WTC11 (cell line): Measurements from ENCODE around the gene TCF12. TPM values are rescaled to one million over a fixed set of nuclear protein-coding genes. Genes with fewer than 3 reads are reported as not detected.

Source experiments
- ATAC-seq: fragments of 200-7000 bp; cut with Tn5 transposase; 2 replicates; pipeline ENCODE4 v1.10.0; 2021; ENCODE audit warnings: mild to moderate bottlenecking, moderate library complexity
- CTCF ChIA-PET: fragments of 300-600 bp; sonication (Branson Sonifier 250); formaldehyde crosslinking; loops from one replicate; lab custom pipeline; 2021; ENCODE audit warnings: antibody characterized with exemption; lab: Charles Lee
- POLR2A ChIA-PET: fragments of 350-600 bp; sonication (Branson Sonifier 250); formaldehyde crosslinking; loops from one replicate; lab custom pipeline; 2021; ENCODE audit warnings: antibody characterized with exemption; lab: Charles Lee
- DNase-seq: peaks from one replicate; pipeline ENCODE4 v3.0.0; 2021; ENCODE audit warnings: low spot score
- H3K27ac Mint-ChIP-seq: 2 replicates; pipeline ENCODE4 v1.8.0; 2021; ENCODE audit warnings: mixed read lengths
- H3K27me3 Mint-ChIP-seq: 2 replicates; pipeline ENCODE4 v1.8.0; 2021; ENCODE audit warnings: low read depth, mild to moderate bottlenecking, moderate library complexity, mixed read lengths
- H3K36me3 Mint-ChIP-seq: 2 replicates; pipeline ENCODE4 v1.8.0; 2021; ENCODE audit warnings: mixed read lengths
- H3K4me1 Mint-ChIP-seq: 2 replicates; pipeline ENCODE4 v1.8.0; 2022; ENCODE audit warnings: mixed read lengths
- H3K4me3 Mint-ChIP-seq: 2 replicates; pipeline ENCODE4 v1.8.0; 2021; ENCODE audit warnings: mild to moderate bottlenecking, moderate library complexity, mixed read lengths
- H3K9me3 Mint-ChIP-seq: 2 replicates; pipeline ENCODE4 v1.8.0; 2021; ENCODE audit warnings: mixed read lengths
- ATF1 ChIP-seq: sonication (generic); formaldehyde crosslinking; IDR thresholded peaks from 2 replicates; pipeline ENCODE4 v1.8.1; 2023; ENCODE audit warnings: mild to moderate bottlenecking, moderate library complexity, missing genetic modification reagents
- ETV6 ChIP-seq: sonication (generic); formaldehyde crosslinking; IDR thresholded peaks from 2 replicates; pipeline ENCODE4 v1.8.1; 2022; ENCODE audit warnings: mild to moderate bottlenecking, missing genetic modification reagents
- GABPB1 ChIP-seq: sonication (generic); formaldehyde crosslinking; IDR thresholded peaks from 2 replicates; pipeline ENCODE4 v1.8.1; 2023; ENCODE audit warnings: mild to moderate bottlenecking, missing genetic modification reagents
- JUN ChIP-seq: sonication (generic); formaldehyde crosslinking; IDR thresholded peaks from 2 replicates; pipeline ENCODE4 v1.8.0; 2023; ENCODE audit warnings: mild to moderate bottlenecking, missing genetic modification reagents
- RELA ChIP-seq: sonication (generic); formaldehyde crosslinking; IDR thresholded peaks from 2 replicates; pipeline ENCODE4 v1.8.1; 2022; ENCODE audit warnings: missing genetic modification reagents, mild to moderate bottlenecking, borderline replicate concordance
- TEAD1 ChIP-seq: sonication (generic); formaldehyde crosslinking; IDR thresholded peaks from 2 replicates; pipeline ENCODE4 v1.8.0; 2022; ENCODE audit warnings: mild to moderate bottlenecking, missing genetic modification reagents
- ZBTB21 ChIP-seq: sonication (generic); formaldehyde crosslinking; IDR thresholded peaks from 2 replicates; pipeline ENCODE4 v1.8.1; 2023; ENCODE audit warnings: mild to moderate bottlenecking, missing genetic modification reagents, borderline replicate concordance
- ZNF396 ChIP-seq: fragments of 250-450 bp; sonication (Bioruptor Pico); IDR thresholded peaks from 2 replicates; pipeline ENCODE4 v1.8.0; 2021; ENCODE audit warnings: mild to moderate bottlenecking, moderate library complexity, borderline replicate concordance
- total RNA-seq: library from RNA; stranded (reverse); gene quantifications from 3 replicates; pipeline ENCODE4 v1.2.3, GENCODE V29; 2021
- TF ChIP-seq, protein P1 (sequence below): sonication (generic); formaldehyde crosslinking; IDR thresholded peaks from 2 replicates; pipeline ENCODE4 v1.8.0; 2023; ENCODE audit warnings: missing genetic modification reagents, mild to moderate bottlenecking, borderline replicate concordance
- TF ChIP-seq, protein P2 (sequence below): sonication (generic); formaldehyde crosslinking; IDR thresholded peaks from 2 replicates; pipeline ENCODE4 v1.8.1; 2023; ENCODE audit warnings: mild to moderate bottlenecking, moderate library complexity, missing genetic modification reagents
- TF ChIP-seq, protein P3 (sequence below): sonication (generic); formaldehyde crosslinking; IDR thresholded peaks from 2 replicates; pipeline ENCODE4 v1.8.1; 2022; ENCODE audit warnings: missing genetic modification reagents, borderline replicate concordance
- TF ChIP-seq, protein P4 (sequence below): sonication (generic); formaldehyde crosslinking; conservative IDR thresholded peaks from 2 replicates; pipeline ENCODE4 v1.8.1; 2022; ENCODE audit warnings: mild to moderate bottlenecking, missing genetic modification reagents
- TF ChIP-seq, protein P5 (sequence below): sonication (generic); formaldehyde crosslinking; IDR thresholded peaks from 2 replicates; pipeline ENCODE4 v1.8.1; 2022; ENCODE audit warnings: mild to moderate bottlenecking, moderate library complexity, missing genetic modification reagents
- TF ChIP-seq, protein P6 (sequence below): sonication (generic); formaldehyde crosslinking; IDR thresholded peaks from 2 replicates; pipeline ENCODE4 v1.8.1; 2023; ENCODE audit warnings: mild to moderate bottlenecking, missing genetic modification reagents, moderate library complexity
- TF ChIP-seq, protein P7 (sequence below): fragments of 250-450 bp; sonication (Bioruptor Pico); conservative IDR thresholded peaks from 2 replicates; pipeline ENCODE4 v1.9.0; 2021; ENCODE audit warnings: mild to moderate bottlenecking
- TF ChIP-seq, protein P8 (sequence below): sonication (generic); formaldehyde crosslinking; IDR thresholded peaks from 2 replicates; pipeline ENCODE4 v1.8.0; 2023; ENCODE audit warnings: mild to moderate bottlenecking, missing genetic modification reagents
- TF ChIP-seq, protein P9 (sequence below): sonication (generic); formaldehyde crosslinking; IDR thresholded peaks from 2 replicates; pipeline ENCODE4 v1.8.1; 2022; ENCODE audit warnings: mild to moderate bottlenecking, missing genetic modification reagents, moderate library complexity, borderline replicate concordance

The TCF12 gene
- total RNA-seq, 1 experiment from 2014 or later = 73.2 TPM

DNA sequence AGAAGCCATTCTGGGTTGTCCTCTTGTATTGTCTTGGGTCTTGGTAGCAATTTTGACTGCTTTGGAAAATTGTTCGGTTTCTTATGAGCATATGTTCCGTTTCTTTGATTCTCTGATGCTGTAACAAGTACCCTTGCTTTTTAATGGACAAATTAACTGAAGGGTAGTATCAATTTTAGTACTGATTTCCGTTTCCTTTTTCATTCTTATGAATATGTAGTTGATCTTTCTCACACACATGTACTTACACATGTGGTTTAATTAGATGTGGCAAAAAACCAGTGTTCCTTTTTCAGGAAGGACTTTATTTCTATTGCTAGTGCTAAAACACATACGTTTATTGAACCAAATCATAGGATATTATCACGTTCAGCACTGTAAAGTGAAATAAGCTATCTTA lies 119.1 kb downstream of the TCF12 start:
- no peaks in the 10 kb centered on the region for H3K36me3 Mint-ChIP-seq
- no peaks in the 10 kb centered on the region for H3K27me3 Mint-ChIP-seq
- TF ChIP-seq, protein P1, sequence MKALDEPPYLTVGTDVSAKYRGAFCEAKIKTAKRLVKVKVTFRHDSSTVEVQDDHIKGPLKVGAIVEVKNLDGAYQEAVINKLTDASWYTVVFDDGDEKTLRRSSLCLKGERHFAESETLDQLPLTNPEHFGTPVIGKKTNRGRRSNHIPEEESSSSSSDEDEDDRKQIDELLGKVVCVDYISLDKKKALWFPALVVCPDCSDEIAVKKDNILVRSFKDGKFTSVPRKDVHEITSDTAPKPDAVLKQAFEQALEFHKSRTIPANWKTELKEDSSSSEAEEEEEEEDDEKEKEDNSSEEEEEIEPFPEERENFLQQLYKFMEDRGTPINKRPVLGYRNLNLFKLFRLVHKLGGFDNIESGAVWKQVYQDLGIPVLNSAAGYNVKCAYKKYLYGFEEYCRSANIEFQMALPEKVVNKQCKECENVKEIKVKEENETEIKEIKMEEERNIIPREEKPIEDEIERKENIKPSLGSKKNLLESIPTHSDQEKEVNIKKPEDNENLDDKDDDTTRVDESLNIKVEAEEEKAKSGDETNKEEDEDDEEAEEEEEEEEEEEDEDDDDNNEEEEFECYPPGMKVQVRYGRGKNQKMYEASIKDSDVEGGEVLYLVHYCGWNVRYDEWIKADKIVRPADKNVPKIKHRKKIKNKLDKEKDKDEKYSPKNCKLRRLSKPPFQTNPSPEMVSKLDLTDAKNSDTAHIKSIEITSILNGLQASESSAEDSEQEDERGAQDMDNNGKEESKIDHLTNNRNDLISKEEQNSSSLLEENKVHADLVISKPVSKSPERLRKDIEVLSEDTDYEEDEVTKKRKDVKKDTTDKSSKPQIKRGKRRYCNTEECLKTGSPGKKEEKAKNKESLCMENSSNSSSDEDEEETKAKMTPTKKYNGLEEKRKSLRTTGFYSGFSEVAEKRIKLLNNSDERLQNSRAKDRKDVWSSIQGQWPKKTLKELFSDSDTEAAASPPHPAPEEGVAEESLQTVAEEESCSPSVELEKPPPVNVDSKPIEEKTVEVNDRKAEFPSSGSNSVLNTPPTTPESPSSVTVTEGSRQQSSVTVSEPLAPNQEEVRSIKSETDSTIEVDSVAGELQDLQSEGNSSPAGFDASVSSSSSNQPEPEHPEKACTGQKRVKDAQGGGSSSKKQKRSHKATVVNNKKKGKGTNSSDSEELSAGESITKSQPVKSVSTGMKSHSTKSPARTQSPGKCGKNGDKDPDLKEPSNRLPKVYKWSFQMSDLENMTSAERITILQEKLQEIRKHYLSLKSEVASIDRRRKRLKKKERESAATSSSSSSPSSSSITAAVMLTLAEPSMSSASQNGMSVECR (CRISPR knock-in tag) = no peak
- TF ChIP-seq, protein P2, sequence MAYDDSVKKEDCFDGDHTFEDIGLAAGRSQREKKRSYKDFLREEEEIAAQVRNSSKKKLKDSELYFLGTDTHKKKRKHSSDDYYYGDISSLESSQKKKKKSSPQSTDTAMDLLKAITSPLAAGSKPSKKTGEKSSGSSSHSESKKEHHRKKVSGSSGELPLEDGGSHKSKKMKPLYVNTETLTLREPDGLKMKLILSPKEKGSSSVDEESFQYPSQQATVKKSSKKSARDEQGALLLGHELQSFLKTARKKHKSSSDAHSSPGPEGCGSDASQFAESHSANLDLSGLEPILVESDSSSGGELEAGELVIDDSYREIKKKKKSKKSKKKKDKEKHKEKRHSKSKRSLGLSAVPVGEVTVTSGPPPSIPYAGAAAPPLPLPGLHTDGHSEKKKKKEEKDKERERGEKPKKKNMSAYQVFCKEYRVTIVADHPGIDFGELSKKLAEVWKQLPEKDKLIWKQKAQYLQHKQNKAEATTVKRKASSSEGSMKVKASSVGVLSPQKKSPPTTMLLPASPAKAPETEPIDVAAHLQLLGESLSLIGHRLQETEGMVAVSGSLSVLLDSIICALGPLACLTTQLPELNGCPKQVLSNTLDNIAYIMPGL (CRISPR knock-in tag) = no peak
- TF ChIP-seq, protein P3, sequence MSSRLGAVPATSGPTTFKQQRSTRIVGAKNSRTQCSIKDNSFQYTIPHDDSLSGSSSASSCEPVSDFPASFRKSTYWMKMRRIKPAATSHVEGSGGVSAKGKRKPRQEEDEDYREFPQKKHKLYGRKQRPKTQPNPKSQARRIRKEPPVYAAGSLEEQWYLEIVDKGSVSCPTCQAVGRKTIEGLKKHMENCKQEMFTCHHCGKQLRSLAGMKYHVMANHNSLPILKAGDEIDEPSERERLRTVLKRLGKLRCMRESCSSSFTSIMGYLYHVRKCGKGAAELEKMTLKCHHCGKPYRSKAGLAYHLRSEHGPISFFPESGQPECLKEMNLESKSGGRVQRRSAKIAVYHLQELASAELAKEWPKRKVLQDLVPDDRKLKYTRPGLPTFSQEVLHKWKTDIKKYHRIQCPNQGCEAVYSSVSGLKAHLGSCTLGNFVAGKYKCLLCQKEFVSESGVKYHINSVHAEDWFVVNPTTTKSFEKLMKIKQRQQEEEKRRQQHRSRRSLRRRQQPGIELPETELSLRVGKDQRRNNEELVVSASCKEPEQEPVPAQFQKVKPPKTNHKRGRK (CRISPR knock-in tag) = no peak
- TF ChIP-seq JUN (CRISPR knock-in tag) (no peak), RELA (no peak), TEAD1 (CRISPR knock-in tag) (no peak), ATF1 (CRISPR knock-in tag) (no peak), GABPB1 (CRISPR knock-in tag) (no peak), ZNF396 (CRISPR knock-in tag) (no peak), ETV6 (CRISPR knock-in tag) (no peak), ZBTB21 (no peak)
- TF ChIP-seq, protein P4, sequence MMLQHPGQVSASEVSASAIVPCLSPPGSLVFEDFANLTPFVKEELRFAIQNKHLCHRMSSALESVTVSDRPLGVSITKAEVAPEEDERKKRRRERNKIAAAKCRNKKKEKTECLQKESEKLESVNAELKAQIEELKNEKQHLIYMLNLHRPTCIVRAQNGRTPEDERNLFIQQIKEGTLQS (CRISPR knock-in tag) = no peak
- TF ChIP-seq, protein P5, sequence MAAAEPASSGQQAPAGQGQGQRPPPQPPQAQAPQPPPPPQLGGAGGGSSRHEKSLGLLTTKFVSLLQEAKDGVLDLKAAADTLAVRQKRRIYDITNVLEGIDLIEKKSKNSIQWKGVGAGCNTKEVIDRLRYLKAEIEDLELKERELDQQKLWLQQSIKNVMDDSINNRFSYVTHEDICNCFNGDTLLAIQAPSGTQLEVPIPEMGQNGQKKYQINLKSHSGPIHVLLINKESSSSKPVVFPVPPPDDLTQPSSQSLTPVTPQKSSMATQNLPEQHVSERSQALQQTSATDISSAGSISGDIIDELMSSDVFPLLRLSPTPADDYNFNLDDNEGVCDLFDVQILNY = no peak
- TF ChIP-seq, protein P6, sequence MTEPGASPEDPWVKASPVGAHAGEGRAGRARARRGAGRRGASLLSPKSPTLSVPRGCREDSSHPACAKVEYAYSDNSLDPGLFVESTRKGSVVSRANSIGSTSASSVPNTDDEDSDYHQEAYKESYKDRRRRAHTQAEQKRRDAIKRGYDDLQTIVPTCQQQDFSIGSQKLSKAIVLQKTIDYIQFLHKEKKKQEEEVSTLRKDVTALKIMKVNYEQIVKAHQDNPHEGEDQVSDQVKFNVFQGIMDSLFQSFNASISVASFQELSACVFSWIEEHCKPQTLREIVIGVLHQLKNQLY = no peak
- TF ChIP-seq, protein P7, sequence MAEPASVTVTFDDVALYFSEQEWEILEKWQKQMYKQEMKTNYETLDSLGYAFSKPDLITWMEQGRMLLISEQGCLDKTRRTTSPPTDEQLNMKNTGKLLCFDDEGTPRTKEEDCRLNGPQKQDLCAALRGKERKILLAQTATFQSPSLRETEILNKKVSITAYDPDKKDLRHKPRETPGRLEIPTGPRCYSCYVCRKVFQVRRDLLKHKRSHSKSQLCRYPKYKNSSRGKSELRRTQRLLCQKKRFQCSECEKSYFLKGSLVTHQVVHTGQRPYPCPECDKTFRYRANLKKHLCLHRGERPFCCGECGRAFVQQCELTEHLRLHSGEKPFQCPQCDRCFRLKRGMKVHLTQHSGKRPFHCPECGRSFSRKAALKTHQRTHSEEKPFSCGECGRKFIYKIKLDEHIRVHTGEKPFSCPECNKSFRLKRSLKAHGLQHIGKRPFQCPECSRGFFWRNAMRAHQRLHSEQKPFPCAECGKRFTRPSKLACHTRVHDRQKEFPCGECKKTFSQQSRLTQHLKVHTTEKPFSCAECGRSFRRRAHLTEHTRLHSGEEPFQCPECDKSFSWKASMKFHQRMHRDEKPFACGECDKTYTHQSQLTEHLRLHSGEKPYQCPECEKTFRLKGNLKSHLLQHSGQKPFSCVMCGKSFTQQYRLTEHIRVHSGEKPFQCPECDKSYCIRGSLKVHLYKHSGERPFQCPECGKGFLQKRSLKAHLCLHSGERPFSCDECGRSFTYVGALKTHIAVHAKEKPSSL = no peak
- TF ChIP-seq, protein P8, sequence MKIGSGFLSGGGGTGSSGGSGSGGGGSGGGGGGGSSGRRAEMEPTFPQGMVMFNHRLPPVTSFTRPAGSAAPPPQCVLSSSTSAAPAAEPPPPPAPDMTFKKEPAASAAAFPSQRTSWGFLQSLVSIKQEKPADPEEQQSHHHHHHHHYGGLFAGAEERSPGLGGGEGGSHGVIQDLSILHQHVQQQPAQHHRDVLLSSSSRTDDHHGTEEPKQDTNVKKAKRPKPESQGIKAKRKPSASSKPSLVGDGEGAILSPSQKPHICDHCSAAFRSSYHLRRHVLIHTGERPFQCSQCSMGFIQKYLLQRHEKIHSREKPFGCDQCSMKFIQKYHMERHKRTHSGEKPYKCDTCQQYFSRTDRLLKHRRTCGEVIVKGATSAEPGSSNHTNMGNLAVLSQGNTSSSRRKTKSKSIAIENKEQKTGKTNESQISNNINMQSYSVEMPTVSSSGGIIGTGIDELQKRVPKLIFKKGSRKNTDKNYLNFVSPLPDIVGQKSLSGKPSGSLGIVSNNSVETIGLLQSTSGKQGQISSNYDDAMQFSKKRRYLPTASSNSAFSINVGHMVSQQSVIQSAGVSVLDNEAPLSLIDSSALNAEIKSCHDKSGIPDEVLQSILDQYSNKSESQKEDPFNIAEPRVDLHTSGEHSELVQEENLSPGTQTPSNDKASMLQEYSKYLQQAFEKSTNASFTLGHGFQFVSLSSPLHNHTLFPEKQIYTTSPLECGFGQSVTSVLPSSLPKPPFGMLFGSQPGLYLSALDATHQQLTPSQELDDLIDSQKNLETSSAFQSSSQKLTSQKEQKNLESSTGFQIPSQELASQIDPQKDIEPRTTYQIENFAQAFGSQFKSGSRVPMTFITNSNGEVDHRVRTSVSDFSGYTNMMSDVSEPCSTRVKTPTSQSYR = no peak
- TF ChIP-seq, protein P9, sequence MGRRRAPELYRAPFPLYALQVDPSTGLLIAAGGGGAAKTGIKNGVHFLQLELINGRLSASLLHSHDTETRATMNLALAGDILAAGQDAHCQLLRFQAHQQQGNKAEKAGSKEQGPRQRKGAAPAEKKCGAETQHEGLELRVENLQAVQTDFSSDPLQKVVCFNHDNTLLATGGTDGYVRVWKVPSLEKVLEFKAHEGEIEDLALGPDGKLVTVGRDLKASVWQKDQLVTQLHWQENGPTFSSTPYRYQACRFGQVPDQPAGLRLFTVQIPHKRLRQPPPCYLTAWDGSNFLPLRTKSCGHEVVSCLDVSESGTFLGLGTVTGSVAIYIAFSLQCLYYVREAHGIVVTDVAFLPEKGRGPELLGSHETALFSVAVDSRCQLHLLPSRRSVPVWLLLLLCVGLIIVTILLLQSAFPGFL (CRISPR knock-in tag) = no peak
- no peaks in the 10 kb centered on the region for H3K9me3 Mint-ChIP-seq
- DNase-seq (no peak), ATAC-seq (no peak)
- H3K4me3 Mint-ChIP-seq = no peak overlapping the region
- ChIA-PET POLR2A (no interaction called here), CTCF (no interaction called here)
- H3K4me1 Mint-ChIP-seq = peaks cover 77% of the 10 kb centered on the region
- 0 out of 2 replicates have a peak overlapping the region, but pooled peaks have one; percentile 32 for H3K27ac Mint-ChIP-seq
